Measurements from ENCODE around the gene SMO. TPM values are rescaled to one million over a fixed set of nuclear protein-coding genes. Genes with fewer than 3 reads are reported as not detected.
A peak's percentile ranks its signal among the peaks of the same experiment; 100 is the strongest.
"Not testable (repeated sequence)": the region's sequence is repeated elsewhere in the genome, so short reads cannot be mapped to it uniquely, and the experiment has no call there.

Gene SMO
- total RNA-seq, 1 donor from 2014 or later = 21.9 TPM

DNA sequence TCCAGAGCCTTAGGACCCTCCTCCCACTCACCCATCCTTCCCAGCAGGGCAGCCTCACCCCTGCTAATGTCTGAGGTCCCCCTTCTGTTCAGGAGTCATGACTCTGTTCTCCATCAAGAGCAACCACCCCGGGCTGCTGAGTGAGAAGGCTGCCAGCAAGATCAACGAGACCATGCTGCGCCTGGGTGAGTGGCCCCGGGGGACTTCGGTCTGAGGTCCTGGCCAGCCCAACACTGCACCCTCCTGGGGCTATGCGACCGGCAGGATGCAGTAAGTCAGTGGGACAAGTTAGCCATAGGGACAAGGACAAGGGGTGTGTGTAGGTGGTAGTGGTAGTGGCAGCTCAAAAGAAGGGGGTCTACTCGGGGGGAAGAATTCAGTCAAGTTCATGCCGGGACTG is 20.2 kb downstream of the SMO start:
- no peak for DNase-seq (ENCODE audit: low spot score)

DNA sequence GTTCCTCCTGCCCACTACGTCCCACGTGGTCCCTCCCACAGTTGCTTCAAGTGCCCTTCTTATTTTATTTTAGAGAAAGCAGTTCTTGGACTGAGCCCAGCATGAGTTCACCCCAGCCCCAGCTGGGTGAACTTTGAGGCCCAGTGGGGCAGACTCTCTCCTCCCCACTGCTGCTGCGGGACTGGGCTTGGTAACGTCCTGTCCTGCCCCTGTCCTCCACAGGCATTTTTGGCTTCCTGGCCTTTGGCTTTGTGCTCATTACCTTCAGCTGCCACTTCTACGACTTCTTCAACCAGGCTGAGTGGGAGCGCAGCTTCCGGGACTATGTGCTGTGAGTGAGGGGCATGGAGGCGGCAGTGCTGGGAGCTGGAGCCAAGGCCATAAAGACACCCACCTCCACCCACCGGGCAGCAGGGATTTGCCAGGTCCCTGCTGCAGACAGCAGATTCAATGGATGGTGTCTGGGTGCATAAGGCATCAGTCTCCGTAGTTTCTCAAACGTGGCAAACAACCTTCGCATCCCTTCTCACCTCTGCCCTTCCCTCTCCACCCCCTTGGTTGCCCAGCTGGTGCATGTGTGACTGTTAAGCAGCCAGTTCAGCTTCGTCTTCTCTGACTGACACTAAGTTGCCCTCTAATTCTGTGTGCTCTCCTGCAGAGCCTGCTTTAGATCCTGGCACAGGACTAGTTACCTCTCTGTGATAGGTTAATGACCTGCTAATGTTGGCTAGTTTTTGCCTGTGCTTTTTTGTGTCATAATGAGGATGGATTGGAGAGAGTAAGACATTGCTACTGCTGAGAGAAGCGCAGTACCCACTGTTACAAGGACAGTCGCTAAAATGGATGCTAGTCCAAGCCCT is 20.9 kb downstream of the SMO start:
- DNase-seq (ENCODE audit: low spot score) = no peak

DNA sequence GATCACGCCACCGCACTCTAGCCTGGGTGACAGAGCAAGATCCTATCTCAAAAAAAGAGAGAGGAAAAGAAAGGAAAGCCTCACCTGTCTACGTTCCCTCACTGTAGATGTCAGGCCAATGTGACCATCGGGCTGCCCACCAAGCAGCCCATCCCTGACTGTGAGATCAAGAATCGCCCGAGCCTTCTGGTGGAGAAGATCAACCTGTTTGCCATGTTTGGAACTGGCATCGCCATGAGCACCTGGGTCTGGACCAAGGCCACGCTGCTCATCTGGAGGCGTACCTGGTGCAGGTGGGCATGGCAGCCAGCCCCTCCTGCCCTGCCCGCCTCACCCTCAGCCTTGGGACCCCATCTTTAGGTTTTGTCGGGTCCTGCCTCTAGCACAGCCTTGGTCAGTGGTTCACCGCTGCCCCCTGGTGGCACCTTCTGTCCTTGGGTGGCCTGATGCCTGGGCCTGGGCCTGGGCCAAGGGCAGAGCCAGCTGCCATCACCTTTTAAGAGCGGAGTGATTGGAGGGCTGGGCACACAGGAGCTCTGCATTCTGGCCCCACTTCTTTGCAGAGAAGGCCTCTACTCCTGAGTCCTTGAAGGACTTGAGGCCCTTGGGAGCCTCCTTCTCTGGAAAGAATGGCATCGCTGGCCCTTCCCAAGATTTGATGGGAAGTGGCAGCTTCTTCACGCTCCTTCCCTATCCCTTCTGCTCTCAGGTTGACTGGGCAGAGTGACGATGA is 22.0 kb downstream of the SMO start:
- peak; percentile 45 for DNase-seq (ENCODE audit: low spot score)

DNA sequence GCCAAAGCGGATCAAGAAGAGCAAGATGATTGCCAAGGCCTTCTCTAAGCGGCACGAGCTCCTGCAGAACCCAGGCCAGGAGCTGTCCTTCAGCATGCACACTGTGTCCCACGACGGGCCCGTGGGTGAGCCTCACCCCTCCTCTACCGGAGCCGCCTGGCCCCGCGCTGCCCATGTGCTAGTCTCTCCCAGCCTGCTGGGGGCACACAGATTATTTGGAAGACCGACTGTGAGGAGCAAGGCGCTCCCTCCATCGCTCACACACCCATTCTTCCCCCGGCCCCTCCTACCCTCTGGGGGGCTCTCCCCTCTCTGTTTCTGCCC is 22.5 kb downstream of the SMO start:
- DNase-seq (ENCODE audit: low spot score) = no peak

DNA sequence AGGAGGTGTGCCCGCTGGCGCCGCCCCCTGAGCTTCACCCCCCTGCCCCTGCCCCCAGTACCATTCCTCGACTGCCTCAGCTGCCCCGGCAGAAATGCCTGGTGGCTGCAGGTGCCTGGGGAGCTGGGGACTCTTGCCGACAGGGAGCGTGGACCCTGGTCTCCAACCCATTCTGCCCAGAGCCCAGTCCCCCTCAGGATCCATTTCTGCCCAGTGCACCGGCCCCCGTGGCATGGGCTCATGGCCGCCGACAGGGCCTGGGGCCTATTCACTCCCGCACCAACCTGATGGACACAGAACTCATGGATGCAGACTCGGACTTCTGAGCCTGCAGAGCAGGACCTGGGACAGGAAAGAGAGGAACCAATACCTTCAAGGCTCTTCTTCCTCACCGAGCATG is 23.7 kb downstream of the SMO start:
- no peak for DNase-seq (ENCODE audit: low spot score)

DNA sequence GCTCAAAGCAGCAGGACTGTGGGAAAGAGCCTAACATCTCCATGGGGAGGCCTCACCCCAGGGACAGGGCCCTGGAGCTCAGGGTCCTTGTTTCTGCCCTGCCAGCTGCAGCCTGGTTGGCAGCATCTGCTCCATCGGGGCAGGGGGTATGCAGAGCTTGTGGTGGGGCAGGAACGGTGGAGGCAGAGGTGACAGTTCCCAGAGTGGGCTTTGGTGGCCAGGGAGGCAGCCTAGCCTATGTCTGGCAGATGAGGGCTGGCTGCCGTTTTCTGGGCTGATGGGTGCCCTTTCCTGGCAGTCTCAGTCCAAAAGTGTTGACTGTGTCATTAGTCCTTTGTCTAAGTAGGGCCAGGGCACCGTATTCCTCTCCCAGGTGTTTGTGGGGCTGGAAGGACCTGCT is 24.2 kb downstream of the SMO start:
- no peak for DNase-seq (ENCODE audit: low spot score)

DNA sequence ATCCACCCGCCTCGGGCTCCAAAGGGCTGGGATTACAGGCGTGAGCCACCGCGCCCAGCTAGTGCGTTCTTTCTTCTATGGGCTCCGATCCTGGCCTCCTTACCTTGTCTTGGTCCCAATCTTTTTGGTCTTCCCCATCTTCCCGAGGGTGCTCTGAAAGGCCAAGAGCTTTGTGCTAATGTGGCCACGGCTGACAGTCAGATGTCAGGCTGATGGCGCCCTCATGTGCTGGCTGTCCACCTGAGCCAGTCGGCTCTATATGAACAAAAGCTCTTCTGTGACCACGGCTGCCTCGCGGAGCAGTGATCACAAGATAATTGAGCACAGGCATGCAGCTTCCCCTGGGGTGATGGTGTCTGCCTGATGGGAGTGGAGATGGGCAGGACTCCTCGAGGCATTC is 25.4 kb downstream of the SMO start:
- peak; percentile 19 for DNase-seq (ENCODE audit: low spot score)

DNA sequence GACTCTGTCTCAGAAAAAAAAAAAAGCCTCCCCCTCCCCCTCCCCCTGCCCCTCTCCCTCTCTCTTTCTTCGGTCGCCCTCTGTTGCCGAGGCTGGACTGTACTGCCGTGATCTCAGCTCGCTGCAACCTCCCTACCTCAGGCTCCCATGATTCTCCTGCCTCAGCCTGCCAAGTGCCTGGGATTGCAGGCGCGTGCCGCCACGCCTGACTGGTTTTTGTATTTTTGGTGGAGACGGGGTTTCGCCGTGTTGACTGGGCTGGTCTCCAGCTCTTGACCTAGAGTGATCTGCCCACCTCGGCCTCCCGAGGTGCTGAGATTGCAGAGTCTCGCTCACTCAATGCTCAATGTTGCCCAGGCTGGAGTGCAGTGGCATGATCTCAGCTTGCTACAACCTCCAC is 27.3 kb downstream of the SMO start:
- DNase-seq (ENCODE audit: low spot score) = not testable (repeated sequence)

DNA sequence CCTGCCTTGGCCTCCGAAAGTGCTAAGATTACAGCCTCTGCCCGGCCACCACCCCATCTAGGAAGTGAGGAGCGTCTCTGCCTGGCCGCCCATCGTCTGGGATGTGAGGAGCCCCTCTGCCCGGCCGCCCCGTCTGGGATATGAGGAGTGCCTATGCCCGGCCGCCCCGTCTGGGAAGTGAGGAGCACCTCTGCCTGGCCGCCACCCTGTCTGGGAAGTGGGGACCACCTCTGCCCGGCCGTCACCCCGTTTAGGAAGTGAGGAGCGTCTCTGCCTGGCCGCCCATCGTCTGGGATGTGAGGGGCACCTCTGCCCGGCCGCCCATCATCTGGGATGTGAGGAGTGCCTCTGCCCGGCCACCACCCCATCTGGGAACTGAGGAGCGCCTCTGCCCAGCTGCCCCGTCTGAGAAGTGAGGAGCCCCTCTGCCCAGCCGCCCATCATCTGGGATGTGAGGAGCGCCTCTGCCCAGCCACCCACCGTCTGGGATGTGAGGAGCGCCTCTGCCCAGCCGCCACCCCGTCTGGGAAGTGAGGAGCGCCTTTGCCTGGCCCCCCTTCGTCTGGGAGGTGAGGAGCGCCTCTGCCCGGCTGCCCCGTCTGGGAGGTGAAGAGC is 27.8 kb downstream of the SMO start:
- not testable (repeated sequence) for DNase-seq (ENCODE audit: low spot score)

DNA sequence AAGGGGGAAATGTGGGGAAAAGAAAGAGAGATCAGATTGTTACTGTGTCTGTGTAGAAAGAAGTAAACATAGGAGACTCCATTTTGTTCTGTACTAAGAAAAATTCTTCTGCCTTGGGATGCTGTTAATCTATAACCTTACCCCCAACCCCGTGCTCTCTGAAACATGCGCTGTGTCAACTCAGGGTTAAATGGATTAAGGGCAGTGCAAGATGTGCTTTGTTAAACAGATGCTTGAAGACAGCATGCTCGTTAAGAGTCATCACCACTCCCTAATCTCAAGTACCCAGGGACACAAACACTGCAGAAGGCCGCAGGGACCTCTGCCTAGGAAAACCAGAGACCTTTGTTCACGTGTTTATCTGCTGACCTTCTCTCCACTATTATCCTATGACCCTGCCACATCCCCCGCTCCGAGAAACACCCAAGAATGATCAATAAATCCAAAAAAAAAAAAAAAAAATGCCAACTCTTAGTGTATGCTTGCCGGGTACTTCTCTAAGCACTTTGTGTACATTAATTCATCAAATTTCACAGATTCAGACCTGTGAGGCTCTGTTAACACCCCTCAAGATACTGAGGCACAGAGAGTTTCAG is 28.5 kb downstream of the SMO start:
- not testable (repeated sequence) for DNase-seq (ENCODE audit: low spot score)

DNA sequence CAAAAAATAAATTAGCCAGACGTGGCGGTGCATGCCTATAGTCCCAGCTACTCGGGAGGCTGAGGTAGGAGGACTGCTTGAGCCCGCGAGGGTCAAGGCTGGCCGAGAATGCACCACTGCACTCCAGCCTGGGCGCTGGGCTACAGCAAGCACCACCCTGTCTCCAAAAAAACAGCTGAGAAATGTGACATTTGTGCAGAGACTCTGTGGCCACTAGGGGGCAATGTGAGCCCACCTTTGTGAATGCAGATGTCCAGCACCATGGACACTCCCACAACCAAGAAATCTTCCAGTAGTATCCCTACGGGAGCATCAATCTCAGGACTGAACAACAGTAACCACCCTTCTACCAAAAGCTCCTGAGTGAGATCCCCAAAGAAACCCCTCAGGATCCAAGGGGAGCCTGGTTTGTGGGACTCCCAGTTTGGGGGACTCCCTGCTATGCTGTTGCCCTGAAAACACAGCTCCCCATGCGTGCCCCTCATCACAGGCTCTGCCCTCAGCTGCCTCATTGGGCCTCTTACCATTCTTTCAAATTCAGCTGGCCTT is 30.2 kb downstream of the SMO start:
- peak; percentile 89 for DNase-seq (ENCODE audit: low spot score)

DNA sequence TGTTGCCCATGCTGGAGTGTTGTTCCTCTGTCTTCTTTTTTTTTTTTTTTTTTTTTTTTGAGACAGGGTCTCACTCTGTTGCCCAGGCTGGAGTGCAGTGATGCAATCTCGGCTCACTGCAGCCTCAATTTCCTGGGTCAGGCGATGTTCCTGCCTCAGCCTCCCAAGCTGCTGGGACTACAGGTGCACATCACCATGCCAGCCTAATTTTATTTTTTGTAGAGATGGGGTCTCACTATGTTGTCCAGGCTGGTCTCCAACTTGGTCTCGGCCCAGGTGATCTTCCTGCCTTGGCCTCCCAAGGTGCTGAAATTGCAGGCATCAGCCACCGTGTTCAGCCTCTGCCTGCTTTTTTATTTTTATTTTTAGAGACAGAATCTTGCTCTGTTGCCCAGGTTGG is 30.7 kb downstream of the SMO start:
- DNase-seq (ENCODE audit: low spot score) = not testable (repeated sequence)

DNA sequence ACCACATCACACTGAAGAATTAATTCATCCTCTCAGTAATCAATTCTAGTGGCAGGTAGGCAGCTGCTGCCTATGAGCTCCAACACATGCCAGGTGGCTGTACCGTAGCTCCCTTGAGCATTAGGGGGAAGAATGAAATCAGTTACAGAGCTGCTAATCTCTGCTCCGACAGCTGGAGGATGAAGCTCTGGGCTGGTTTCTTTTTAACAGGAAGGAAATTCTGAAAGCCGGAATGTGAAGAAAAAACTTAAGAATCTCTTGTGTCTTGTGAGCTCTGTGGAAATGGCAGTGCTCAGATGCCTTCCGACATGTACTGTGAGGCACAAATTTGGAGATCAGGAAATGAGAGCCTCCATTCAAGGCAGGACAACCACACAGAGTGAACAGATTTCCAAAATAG is 33.6 kb downstream of the SMO start:
- peak; percentile 33 for DNase-seq (ENCODE audit: low spot score)

DNA sequence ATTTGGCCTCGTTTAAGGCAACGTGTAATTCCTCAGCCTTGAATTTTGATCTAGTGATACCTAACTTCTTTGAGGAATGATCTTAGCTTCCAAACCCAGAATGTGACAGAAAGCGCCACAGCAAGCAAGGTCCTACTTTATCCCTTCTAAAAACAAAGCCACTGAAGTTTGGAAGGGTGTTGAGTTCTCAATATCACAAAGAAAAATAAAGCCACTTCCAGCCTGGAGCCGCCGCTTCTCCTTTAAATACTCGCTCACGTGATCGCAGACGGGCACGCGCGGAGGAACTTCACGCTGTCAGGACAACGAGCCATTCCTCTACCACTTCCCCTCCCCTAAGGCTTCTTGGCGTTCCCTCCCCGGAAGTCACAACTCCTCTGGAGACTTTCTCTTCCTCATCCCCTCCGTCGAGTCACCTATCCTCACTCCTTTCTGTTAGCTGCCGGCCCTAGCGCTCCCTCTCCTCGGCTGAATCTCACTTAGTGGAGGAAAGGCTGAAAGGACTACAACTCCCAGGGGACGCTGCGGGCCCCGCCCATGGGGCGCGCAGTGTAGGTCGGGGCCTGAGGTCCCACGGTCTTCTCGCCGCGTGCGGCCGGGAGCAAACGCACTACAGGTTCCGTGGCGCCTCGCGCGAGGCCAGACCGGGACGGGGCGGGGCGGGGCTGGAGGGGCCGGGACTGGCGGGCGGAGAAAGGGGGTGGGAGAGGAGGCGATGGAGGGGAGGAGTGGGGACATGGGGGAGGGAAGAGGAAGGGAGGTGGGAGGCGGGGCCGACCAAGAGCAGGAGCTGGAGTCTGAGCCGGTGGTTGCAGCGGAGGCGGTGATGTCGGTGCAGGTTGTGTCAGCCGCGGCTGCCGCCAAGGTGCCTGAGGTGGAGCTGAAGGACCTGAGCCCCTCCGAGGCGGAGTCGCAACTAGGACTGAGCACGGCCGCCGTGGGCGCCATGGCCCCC is 36.1 kb downstream of the SMO start, which contains the start of gene AHCYL2:
AHCYL2 (plus strand) TSS at position 780 of the 955 bp plus-strand sequence.
- DNase-seq (ENCODE audit: low spot score) = peak; percentile 99

DNA sequence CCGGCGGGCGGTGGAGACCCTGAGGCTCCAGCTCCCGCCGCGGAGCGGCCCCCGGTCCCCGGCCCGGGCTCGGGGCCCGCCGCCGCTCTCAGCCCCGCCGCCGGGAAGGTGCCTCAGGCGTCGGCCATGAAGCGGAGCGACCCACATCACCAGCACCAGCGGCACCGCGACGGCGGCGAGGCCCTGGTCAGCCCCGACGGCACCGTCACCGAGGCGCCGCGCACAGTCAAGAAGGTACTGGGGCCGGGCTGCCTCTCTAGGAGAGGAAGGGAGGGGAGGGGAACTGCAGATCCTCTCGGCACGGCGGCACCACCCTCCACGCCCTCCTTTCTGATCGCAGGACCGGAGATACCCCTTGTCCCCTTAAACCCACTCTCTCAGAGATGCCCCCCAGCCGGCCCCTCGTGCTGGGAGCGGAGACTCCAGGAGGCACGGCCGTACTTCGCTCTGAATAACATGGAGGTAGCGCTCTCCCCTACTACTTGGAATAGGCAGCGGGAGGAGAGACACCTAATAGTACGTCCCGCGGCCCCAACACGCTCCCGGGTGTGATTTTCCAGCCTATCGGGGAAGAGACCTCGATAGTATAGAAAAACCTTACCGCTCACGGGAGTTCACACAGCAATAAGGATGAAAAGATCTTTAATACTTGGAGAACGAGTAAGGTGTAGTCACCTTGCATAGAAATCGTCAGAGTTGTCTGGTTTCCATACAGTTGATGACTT is 36.9 kb downstream of the SMO start:
- peak; percentile 54 for DNase-seq (ENCODE audit: low spot score)

DNA sequence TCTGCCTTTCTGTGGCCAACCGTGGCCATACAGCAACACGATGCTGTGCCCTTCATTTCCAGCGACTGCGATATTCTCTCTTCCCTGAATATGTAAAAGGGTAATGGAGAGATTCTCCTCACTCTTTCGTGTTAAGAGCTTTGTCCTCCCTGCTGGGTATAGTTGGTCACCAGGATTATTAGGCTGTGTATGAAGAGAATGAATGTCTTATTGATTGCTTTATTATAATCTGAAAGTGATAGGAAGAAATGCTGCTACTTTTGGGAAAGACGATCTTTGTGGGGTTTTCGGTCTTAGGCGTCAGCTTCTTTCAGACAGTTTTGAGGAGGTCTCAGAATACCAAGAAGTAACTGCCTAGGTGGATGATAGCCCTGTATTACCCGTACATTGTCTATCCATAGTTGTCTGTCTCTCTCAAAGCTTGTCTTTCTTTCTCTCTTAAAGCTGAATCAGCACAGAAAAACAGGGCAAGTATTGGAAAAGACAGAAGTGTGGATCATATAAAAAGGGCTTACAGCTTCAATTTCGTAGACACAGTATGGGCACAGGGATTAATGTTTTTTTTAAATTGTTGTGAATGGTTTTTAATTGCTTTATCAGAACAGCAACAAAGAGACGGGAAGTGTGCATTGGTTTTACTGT is 37.6 kb downstream of the SMO start:
- no peak for DNase-seq (ENCODE audit: low spot score)

DNA sequence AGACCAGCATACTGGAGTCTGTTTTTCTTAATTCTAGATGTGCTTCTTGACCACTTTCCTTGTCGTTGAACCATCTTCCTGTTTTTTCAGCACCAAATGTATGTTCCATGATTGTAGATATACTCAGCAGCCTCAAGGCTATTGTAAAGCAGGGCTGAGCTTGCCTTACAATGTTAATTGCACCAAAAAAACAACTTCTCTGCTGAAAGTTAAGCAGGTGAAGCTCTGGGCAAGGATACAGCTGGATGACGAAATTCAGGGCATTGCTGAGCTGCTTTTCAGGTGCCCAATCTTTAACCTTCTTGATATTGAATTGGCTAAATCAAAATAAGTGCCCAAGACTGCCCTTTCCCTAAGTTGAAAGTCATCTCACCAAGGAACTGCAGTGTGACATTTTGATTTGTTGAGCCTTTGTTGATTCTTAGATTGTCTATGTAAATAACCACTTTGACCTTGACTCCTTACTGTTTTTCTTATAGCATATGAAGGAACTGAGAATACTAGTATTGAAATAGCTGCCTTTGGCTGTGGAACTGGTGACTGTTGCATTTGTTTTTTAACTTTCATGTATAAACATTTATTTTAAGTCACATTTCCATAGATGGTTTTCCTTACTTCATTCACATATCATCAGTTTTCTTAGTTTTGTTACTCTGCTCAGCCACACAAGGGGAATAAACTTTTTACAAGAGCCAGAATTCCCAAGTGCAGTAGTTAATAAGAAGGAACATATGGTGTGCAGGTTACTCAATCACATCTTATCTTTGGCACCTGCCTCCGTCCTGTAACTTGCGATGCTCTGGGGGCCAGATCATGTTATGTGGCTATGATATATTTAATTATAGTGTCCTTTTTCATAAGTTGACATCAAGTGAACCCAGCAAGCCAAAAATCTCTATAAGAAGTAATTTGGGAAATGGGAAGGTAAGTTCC is 39.5 kb downstream of the SMO start:
- DNase-seq (ENCODE audit: low spot score) = no peak

DNA sequence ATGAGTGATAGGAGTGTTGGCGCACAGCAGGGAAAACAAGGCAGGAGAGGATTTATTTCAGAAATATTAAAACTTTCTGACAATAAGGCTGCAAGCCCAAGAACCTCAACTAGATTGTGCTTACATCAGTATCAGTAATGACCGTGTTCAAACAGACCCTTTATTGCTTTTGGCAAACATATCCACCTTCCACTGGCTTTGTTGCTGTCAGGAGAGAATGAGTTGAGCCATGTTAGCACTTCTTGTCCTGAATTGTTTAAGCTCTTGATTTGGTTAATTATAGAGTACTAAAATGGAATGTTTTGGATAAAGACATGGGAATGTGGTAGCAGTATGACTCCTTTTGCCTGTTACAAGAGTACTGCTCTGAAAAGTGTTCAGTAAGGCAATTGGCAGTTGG is 40.2 kb downstream of the SMO start:
- no peak for DNase-seq (ENCODE audit: low spot score)

Measured in umbilical cord (tissue), 2 donors.